Colonic mucosa (tissue), 4 donors: ENCODE results near the gene IMP3. TPM values are rescaled to one million over a fixed set of nuclear protein-coding genes. Genes with fewer than 3 reads are reported as not detected.
A peak's percentile ranks its signal among the peaks of the same experiment; 100 is the strongest.

Experiments used
- DNase-seq: peaks from one replicate; pipeline ENCODE4 v3.0.0-alpha.2; 2020
- H3K27ac ChIP-seq: fragments of 200-600 bp; one replicate; pipeline ENCODE4 v1.8.0; 2021
- H3K27me3 ChIP-seq: fragments of 200-600 bp; one replicate; pipeline ENCODE4 v1.8.0; 2021
- H3K36me3 ChIP-seq: fragments of 200-600 bp; one replicate; pipeline ENCODE4 v1.8.0; 2021
- H3K4me1 ChIP-seq: fragments of 200-600 bp; one replicate; pipeline ENCODE4 v1.8.0; 2021; ENCODE audit warnings: mild to moderate bottlenecking
- H3K4me3 ChIP-seq: fragments of 200-600 bp; one replicate; pipeline ENCODE4 v1.8.0; 2021
- H3K9ac ChIP-seq, 2 donors: one replicate each; pipeline ENCODE4 v1.7.0; 2013; ENCODE audit warnings: control low read depth in 2 of 2, low read depth in 2 of 2, low read length in 2 of 2
- H3K9me3 ChIP-seq: fragments of 200-600 bp; one replicate; pipeline ENCODE4 v1.8.0; 2021
- CTCF ChIP-seq: fragments of 200-600 bp; IDR thresholded peaks from one replicate; pipeline ENCODE4 v1.8.0; 2022; ENCODE audit warnings: antibody characterized with exemption, mild to moderate bottlenecking
- intact Hi-C: fragments of 100-400 bp; cut with DNase I; formaldehyde crosslinking; loops from one replicate; pipeline ENCODE4 v1.14.1; 2022
- total RNA-seq, 2 donors: library from RNA; stranded (reverse); fragmentation: NEBNext Ultra II Directional in 1 of 2; extraction: Animal tissue kit (Norgen Biotek cat#: 25700) in 1 of 2; gene quantifications; one replicate each; pipeline ENCODE4 v1.2.1, GENCODE V29; 2021
- donor health status: healthy.
- donor health status: DM: no; HTN: no; CAD: no.
- donor health status: DM: no; HTN: no; CAD: no.

IMP3 gene
- total RNA-seq, 2 donors from 2014 or later = 55.3 to 94.6 TPM

- H3K9ac ChIP-seq = peak overlapping the region; percentile 13 to 29
- H3K4me3 ChIP-seq = no peak overlapping the region
- no peak for TF ChIP-seq CTCF
- DNase-seq = no peak
- H3K27ac ChIP-seq = peak overlapping the region; percentile 59
- peaks cover 16% of the 10 kb centered on the region for H3K4me1 ChIP-seq
- H3K9me3 ChIP-seq = no peaks in the 10 kb centered on the region
- H3K36me3 ChIP-seq = no peaks in the 10 kb centered on the region
- no peaks in the 10 kb centered on the region for H3K27me3 ChIP-seq
- intact Hi-C loops = no loop called here
Measured at GRCh38 chr15:75661756-75662140, 21.7 kb upstream of the IMP3 start.

GRCh38 chr15:75661100-75661755 is 21.2 kb upstream of the IMP3 start:
- intact Hi-C loops = no loop called here
- Histone ChIP-seq H3K4me1 (peaks cover 12% of the 10 kb centered on the region), H3K9me3 (no peaks in the 10 kb centered on the region), H3K4me3 (no peak overlapping the region), H3K27me3 (no peaks in the 10 kb centered on the region), H3K27ac (peak overlapping the region; percentile 59), H3K36me3 (no peaks in the 10 kb centered on the region), H3K9ac (peak overlapping the region; percentile 13 to 57)
- DNase-seq = peak; percentile 78
- no peak for TF ChIP-seq CTCF

- TF ChIP-seq CTCF = no peak
- Histone ChIP-seq H3K9me3 (no peaks in the 10 kb centered on the region), H3K4me1 (peaks cover 12% of the 10 kb centered on the region), H3K4me3 (no peak overlapping the region), H3K27me3 (no peaks in the 10 kb centered on the region), H3K36me3 (no peaks in the 10 kb centered on the region), H3K9ac (peak overlapping the region in 1 of 2 donors; percentile 57), H3K27ac (no peak overlapping the region)
- no peak for DNase-seq
- intact Hi-C loops = no loop called here
Measured at GRCh38 chr15:75659928-75660645, 20.1 kb upstream of the IMP3 start.

GRCh38 chr15:75659141-75659771 is 19.2 kb upstream of the IMP3 start:
- intact Hi-C loops = no loop called here
- no peak overlapping the region for H3K4me3 ChIP-seq
- H3K9me3 ChIP-seq = no peaks in the 10 kb centered on the region
- no peaks in the 10 kb centered on the region for H3K27me3 ChIP-seq
- H3K4me1 ChIP-seq = peaks cover 12% of the 10 kb centered on the region
- H3K27ac ChIP-seq = no peak overlapping the region
- no peak for DNase-seq
- no peaks in the 10 kb centered on the region for H3K36me3 ChIP-seq
- H3K9ac ChIP-seq = peak overlapping the region in 1 of 2 donors; percentile 16
- TF ChIP-seq CTCF = no peak

- Histone ChIP-seq H3K9ac (no peak overlapping the region), H3K27me3 (no peaks in the 10 kb centered on the region), H3K9me3 (no peaks in the 10 kb centered on the region), H3K36me3 (no peaks in the 10 kb centered on the region), H3K27ac (no peak overlapping the region), H3K4me1 (peaks cover 16% of the 10 kb centered on the region), H3K4me3 (no peak overlapping the region)
- DNase-seq = no peak
- intact Hi-C loops = no loop called here
- no peak for TF ChIP-seq CTCF
Measured at GRCh38 chr15:75656813-75657212, 16.8 kb upstream of the IMP3 start.
